GM13976 (cell line): Measurements from ENCODE around the gene CGRRF1.

Source experiments
- DNase-seq: peaks from one replicate; pipeline ENCODE4 v3.0.0; 2012; ENCODE audit warnings: low spot score
- in situ Hi-C: fragments of 300-500 bp; cut with MboI; formaldehyde crosslinking; loops from one replicate; pipeline ENCODE4 v1.12.0; 2022; ENCODE audit warnings: low sequenced_read_pairs, mixed read lengths, inconsistent platforms; ENCODE audit not compliant: unreplicated experiment
- TF ChIP-seq, protein P1 (sequence below): IDR thresholded peaks from 2 replicates; pipeline ENCODE4 v1.5.1; 2012; ENCODE audit warnings: borderline replicate concordance, mild to moderate bottlenecking; ENCODE audit not compliant: insufficient read depth; ENCODE audit errors: extremely low read depth, missing control alignments, control extremely low read depth

CGRRF1 gene

DNA sequence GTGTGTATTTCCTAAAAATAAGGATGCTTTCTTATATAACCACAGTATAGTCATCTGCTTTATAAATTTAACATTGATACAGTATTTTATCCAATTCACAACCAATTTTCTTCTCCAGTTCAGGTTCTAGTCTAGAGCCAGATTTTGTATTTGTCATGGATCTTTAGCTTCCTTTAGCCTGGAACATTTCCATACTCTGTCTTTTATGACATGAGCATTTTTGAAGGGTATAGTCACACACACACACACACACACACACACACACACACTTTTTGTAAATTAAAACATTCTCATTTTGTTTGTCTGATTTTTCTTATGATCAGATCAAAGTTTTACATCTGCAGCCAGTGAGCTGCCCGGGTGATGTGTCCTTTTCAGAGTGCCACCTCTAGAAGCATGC is 25.4 kb downstream of the CGRRF1 start:
- TF ChIP-seq, protein P1, sequence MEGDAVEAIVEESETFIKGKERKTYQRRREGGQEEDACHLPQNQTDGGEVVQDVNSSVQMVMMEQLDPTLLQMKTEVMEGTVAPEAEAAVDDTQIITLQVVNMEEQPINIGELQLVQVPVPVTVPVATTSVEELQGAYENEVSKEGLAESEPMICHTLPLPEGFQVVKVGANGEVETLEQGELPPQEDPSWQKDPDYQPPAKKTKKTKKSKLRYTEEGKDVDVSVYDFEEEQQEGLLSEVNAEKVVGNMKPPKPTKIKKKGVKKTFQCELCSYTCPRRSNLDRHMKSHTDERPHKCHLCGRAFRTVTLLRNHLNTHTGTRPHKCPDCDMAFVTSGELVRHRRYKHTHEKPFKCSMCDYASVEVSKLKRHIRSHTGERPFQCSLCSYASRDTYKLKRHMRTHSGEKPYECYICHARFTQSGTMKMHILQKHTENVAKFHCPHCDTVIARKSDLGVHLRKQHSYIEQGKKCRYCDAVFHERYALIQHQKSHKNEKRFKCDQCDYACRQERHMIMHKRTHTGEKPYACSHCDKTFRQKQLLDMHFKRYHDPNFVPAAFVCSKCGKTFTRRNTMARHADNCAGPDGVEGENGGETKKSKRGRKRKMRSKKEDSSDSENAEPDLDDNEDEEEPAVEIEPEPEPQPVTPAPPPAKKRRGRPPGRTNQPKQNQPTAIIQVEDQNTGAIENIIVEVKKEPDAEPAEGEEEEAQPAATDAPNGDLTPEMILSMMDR: no peak
- DNase-seq: no peak
- in situ Hi-C loops: no loop called here

DNA sequence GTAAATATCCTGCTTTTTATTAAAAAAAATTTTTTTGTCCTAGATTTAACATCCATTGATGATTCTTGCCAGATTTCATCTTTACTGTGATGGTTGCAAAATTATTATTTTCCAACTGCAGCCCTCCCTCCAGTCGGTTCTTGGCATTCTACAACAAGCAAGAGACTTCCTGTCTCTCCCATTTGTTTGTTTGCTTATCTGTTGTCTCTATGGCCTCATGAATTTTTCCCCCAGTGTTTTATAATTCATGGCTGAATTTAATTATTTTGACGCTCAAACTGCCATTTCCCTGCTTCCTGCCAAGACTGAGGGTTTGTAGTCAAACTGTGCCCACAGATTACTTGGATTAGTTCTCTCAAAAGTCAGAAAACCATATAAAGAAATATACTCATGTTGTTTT is 25.9 kb downstream of the CGRRF1 start:
- in situ Hi-C loops: no loop called here
- TF ChIP-seq, protein P1: no peak
- DNase-seq: no peak

- DNase-seq: no peak
- TF ChIP-seq, protein P1: no peak
- in situ Hi-C loops: no loop called here
These were observed 27.9 kb downstream of the CGRRF1 start for GRCh38 chr14:54537651-54538050.

DNA sequence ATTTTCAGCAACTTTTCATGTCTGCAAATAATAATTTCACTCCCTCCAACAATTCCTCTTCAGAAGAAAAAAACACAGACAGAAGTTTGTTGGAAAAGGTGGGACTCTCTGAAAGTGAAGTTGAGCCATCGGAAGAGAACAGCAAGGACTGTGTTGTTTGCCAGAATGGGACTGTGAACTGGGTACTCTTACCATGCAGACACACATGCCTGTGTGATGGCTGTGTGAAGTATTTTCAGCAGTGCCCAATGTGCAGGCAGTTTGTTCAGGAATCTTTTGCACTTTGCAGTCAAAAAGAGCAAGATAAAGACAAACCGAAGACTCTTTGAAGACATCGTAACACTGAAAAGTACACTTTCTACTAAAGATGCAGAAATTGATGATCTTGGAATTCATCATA is 28.3 kb downstream of the CGRRF1 start:
- in situ Hi-C loops: no loop called here
- TF ChIP-seq, protein P1: no peak

GRCh38 chr14:54547583-54547982 is 37.9 kb downstream of the CGRRF1 start:
- DNase-seq: no peak
- in situ Hi-C loops: no loop called here

More for the DNA sequence above, 28.3 kb downstream of the CGRRF1 start:
- DNase-seq: no peak

DNA sequence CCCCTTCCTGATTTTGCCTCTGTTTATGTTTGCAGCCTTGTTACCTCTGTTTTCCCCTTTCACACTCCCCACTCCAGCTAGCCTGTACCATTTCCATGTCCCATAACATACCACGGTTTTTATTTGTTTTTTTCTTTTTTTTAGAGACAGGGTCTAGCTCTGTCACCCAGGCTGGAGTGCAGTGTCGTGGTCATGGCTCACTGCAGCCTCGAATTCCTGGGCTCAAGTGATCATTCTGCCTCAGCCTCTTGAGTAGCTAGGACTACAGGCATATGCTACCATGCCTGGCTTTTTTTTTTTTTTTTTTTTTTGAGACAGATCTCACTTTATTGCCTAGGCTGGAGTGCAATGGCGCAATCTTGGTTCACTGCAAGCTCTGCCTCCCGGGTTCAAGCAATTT is 38.8 kb downstream of the CGRRF1 start:
- DNase-seq: no peak
- in situ Hi-C loops: no loop called here
- TF ChIP-seq, protein P1: no peak

More at GRCh38 chr14:54547583-54547982, 37.9 kb downstream of the CGRRF1 start:
- TF ChIP-seq, protein P1: no peak

GRCh38 chr14:54549862-54550261 is 40.2 kb downstream of the CGRRF1 start:
- in situ Hi-C loops: no loop called here
- DNase-seq: no peak
- TF ChIP-seq, protein P1: no peak
